Left lung (tissue), 10 donors: ENCODE measurements around the gene COG5. TPM values are rescaled to one million over a fixed set of nuclear protein-coding genes. Genes with fewer than 3 reads are reported as not detected.

Experiments
- ATAC-seq: fragments of 200-7000 bp; cut with Tn5 transposase; one replicate; pipeline ENCODE4 v1.9.1; 2020; ENCODE audit warnings: moderate library complexity
- DNase-seq, 4 donors: peaks; one replicate each; pipeline ENCODE4 v3.0.0-alpha.2; 2013 to 2020
- H3K27ac ChIP-seq, 2 donors: fragments of 200-600 bp; sonication (generic) in 1 of 2; one replicate each; pipeline versions ENCODE4 v1.5.0 to v1.8.0; 2020 to 2021
- H3K27me3 ChIP-seq, 2 donors: fragments of 200-600 bp; sonication (generic) in 1 of 2; one replicate each; pipeline versions ENCODE4 v1.5.0 to v1.8.0; 2020 to 2021
- H3K36me3 ChIP-seq, 2 donors: fragments of 200-600 bp; sonication (generic) in 1 of 2; one replicate each; pipeline versions ENCODE4 v1.5.0 to v1.8.0; 2020 to 2021
- H3K4me1 ChIP-seq, 2 donors: fragments of 200-600 bp; one replicate each; pipeline ENCODE4 v1.8.0; 2021
- H3K4me3 ChIP-seq, 2 donors: fragments of 200-600 bp; sonication (generic) in 1 of 2; one replicate each; pipeline versions ENCODE4 v1.5.0 to v1.8.0; 2020 to 2021; ENCODE audit warnings: mild to moderate bottlenecking in 1 of 2
- H3K9me3 ChIP-seq, 2 donors: fragments of 200-600 bp; sonication (generic) in 1 of 2; one replicate each; pipeline versions ENCODE4 v1.5.0 to v1.8.0; 2020 to 2021
- CTCF ChIP-seq, 2 donors: fragments of 200-600 bp; sonication (generic) in 1 of 2; IDR thresholded peaks; one replicate each; pipeline versions ENCODE4 v1.5.0 to v1.8.0; 2021; ENCODE audit warnings: antibody characterized with exemption in 2 of 2
- intact Hi-C, 2 donors: fragments of 100-400 bp; cut with DNase I; formaldehyde crosslinking; loops; one replicate each; pipeline versions ENCODE4 v1.11.2 to v1.14.2; 2022
- polyA plus RNA-seq, 6 donors: library from polyadenylated mRNA; unstranded; fragments of 120-200 nt; gene quantifications; one replicate each; pipeline ENCODE4 v1.2.1, GENCODE V29; 2013; ENCODE audit not compliant: insufficient read length in 6 of 6
- total RNA-seq, 2 donors: library from RNA; stranded (reverse); fragmentation: NEBNext Ultra II Directional; extraction: Animal tissue kit (Norgen Biotek cat#: 25700); gene quantifications; one replicate each; pipeline ENCODE4 v1.2.1, GENCODE V29; 2021
- donor health status: DM: no; HTN: yes; CAD: no.
- donor health status: DM: no; HTN: no; CAD: no.

COG5 gene
- total and polyA plus RNA-seq, 8 donors = 26.9 to 42.6 (median 33.4) TPM

- no peak for TF ChIP-seq CTCF (IDR thresholded peaks at IDR 0.05)
- H3K27ac ChIP-seq = peak overlapping the region in 1 of 2 donors; percentile 18
- no peaks in the 10 kb centered on the region for H3K9me3 ChIP-seq
- H3K4me1 ChIP-seq = peaks cover 0 to 12% of the 10 kb centered on the region in 2 donors
- no peaks in the 10 kb centered on the region for H3K36me3 ChIP-seq
- no peaks in the 10 kb centered on the region for H3K27me3 ChIP-seq
- intact Hi-C loops = no loop called here
- DNase-seq (peak in 3 of 4 donors; percentile 14 to 87 (median 68)), ATAC-seq (peak; percentile 98)
- H3K4me3 ChIP-seq = no peak overlapping the region
These were observed 56.9 kb downstream of the COG5 start for GRCh38 chr7:107506674-107507339.

- Histone ChIP-seq H3K36me3 (no peaks in the 10 kb centered on the region), H3K4me3 (no peak overlapping the region), H3K27ac (no peak overlapping the region), H3K4me1 (peaks cover 0 to 12% of the 10 kb centered on the region in 2 donors), H3K9me3 (no peaks in the 10 kb centered on the region), H3K27me3 (no peaks in the 10 kb centered on the region)
- TF ChIP-seq CTCF (IDR thresholded peaks at IDR 0.05) = no peak
- intact Hi-C loops = no loop called here
- DNase-seq (peak in 1 of 4 donors; percentile 46), ATAC-seq (peak; percentile 54)
These were observed 57.6 kb downstream of the COG5 start for GRCh38 chr7:107505997-107506673.

- intact Hi-C loops = no loop called here
- Histone ChIP-seq H3K9me3 (no peaks in the 10 kb centered on the region), H3K4me3 (no peak overlapping the region), H3K27me3 (no peaks in the 10 kb centered on the region), H3K4me1 (peaks cover 0 to 12% of the 10 kb centered on the region in 2 donors), H3K36me3 (no peaks in the 10 kb centered on the region), H3K27ac (no peak overlapping the region)
- TF ChIP-seq CTCF (IDR thresholded peaks at IDR 0.05) = no peak
- ATAC-seq = no peak
- no peak for DNase-seq
These were observed 58.4 kb downstream of the COG5 start for GRCh38 chr7:107505362-107505761.

- H3K27ac ChIP-seq = no peak overlapping the region
- no peak for ATAC-seq
- TF ChIP-seq CTCF (IDR thresholded peaks at IDR 0.05) = no peak
- H3K27me3 ChIP-seq = no peaks in the 10 kb centered on the region
- peaks cover 0 to 12% of the 10 kb centered on the region in 2 donors for H3K4me1 ChIP-seq
- no peak for DNase-seq
- H3K36me3 ChIP-seq = no peaks in the 10 kb centered on the region
- intact Hi-C loops = no loop called here
- no peak overlapping the region for H3K4me3 ChIP-seq
- H3K9me3 ChIP-seq = no peaks in the 10 kb centered on the region
These were observed 60.0 kb downstream of the COG5 start for GRCh38 chr7:107503687-107504086.

- no peak overlapping the region for H3K27ac ChIP-seq
- no peaks in the 10 kb centered on the region for H3K27me3 ChIP-seq
- intact Hi-C loops = no loop called here
- H3K36me3 ChIP-seq = no peaks in the 10 kb centered on the region
- ATAC-seq (no peak), DNase-seq (no peak)
- H3K4me3 ChIP-seq = no peak overlapping the region
- no peak for TF ChIP-seq CTCF (IDR thresholded peaks at IDR 0.05)
- peaks cover 0 to 12% of the 10 kb centered on the region in 2 donors for H3K4me1 ChIP-seq
- H3K9me3 ChIP-seq = no peaks in the 10 kb centered on the region
These were observed 60.9 kb downstream of the COG5 start for GRCh38 chr7:107502797-107503196.
